GM19023 (cell line): ENCODE measurements around the gene TTLL1.
"Not testable (repeated sequence)": the region's sequence is repeated elsewhere in the genome, so short reads cannot be mapped to it uniquely, and the experiment has no call there.

ENCODE experiments used
- ATAC-seq: cut with Tn5 transposase; IDR thresholded peaks from one replicate; pipeline ENCODE4 v1.9.1; 2021; ENCODE audit warnings: mild to moderate bottlenecking, moderate library complexity; ENCODE audit not compliant: unreplicated experiment

TTLL1 gene

DNA sequence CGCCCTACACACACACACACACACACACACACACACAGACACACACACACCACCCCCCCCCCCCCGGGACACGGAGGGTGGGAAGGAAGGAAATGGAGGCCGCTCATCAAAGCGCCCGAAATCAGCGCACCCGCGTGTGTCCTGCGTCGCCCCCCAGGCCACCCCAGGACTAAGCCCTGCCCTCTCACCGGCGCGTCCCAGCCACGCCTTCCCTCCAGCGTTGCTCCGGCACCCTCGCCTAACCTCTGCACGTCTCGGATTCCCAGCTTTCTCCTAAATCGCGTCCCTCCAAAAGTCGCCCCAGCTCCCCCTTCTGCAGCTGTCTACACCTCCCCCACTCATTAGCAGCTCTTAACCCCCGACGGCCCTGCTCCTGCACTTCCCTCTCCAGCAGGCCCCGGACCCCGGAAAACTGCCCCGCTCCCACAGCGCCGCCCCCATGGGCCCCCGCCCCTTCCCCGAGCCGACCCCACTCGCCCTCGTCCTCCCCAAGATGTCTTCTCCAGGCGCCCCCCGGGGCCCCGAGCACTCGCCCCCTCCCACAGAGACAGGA is 74.8 kb downstream of the TTLL1 start:
- ATAC-seq, result no peak

DNA sequence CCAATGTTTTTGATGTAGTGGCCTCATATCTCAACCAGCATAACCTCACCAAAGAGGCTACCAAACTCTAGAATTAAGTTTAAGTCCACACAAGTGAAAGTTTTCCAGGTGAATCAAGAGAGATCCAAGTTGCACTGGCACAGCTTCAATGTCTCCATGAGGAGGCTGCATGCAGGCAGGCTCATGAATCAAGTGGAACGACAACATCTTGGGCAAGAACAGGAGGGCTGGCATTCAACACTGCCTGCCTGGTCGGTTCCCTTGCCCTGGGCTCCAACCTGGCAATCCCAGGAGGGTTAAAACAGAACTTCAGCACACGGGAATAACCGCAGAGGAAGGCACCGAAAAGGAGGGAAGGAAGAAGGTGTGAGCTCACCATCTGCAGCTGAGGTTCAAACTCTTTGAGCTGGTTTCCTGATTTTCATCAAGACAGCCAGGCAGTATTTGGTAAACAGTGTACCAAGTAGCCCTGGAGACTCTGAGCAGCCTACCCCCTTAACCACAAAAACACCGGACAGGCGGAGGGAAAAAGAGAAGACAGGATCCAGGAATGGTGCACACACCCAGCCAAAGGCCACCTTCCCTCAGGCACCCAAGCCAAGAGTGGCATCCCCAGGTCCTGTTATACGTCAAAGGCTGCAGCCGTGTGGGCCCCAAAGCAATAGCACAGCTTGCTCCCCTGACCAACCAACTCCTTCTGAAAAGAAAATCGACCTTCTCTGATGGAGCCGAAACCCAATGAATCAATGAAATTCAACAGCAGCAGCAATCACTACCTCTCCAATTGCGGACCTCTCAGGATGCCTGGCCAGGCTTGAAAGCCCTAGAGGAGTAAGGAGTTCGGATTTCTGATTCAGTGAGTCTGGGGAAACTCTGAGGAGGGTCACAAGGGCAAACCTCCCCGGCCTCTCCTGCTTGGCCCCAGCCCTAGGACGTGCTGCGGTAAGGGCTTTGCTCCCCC is 75.6 kb downstream of the TTLL1 start:
- ATAC-seq, result no peak

DNA sequence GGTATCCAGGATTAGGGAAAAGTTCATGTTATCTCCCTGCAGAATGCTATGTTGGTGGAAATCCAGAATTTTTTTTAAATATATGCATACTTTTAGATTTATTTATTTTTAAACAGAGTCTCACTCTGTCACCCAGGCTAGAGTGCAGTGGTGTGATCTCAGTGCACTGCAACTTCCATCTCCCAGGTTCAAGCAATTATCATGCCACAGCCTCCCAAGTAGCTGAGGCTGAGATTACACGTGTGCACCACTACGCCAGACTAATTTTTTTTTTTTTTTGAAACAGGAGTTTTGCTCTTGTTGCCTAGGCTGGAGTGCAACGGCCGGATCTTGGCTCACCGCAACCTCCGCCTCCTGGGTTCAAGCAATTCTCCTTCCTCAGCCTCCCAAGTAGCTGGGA is 76.8 kb downstream of the TTLL1 start:
- no peak for ATAC-seq

- ATAC-seq, result no peak
These were observed 78.1 kb downstream of the TTLL1 start for GRCh38 chr22:43011079-43011478.

DNA sequence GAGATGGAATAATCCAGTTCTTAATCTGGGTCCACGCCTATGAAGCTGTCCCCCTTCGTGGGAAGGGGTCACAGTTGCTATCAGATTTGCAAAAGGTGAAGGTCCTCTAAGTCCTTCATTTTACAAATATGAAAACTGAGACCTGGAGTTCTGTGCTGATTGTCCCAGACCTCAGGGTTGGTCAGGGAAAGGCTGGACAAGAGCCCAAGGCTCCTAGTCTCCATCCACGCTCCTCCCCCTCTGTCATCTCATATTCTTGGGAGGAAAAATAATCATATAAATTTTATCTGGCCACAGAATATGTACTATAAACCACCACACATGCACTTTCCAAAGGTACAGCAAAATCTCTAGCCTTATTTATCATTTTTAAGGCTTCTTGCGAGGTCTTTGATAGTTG is 79.7 kb downstream of the TTLL1 start:
- no peak for ATAC-seq

- ATAC-seq, result no peak
These were observed 80.3 kb downstream of the TTLL1 start for GRCh38 chr22:43008921-43009320.

DNA sequence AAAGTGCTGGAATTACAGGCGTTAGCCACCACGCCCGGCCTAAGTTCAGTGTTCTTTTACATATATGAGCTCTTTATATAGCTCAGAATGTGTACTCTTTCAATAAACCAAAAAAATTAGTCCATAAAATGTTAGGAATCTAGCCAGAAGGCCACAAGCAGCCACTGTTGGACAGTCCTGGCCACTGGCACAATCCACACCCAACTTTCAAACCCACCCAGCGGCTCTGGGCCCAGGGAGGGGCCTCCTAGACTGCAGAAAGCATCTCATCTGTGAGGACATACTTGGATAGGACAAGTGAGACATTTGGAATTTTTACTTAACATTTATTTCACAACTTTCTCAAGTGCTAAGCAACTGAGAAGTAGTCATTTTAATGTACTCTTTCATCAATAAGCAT is 80.7 kb downstream of the TTLL1 start:
- ATAC-seq, result no peak

GRCh38 chr22:43007519-43008102 is 81.6 kb downstream of the TTLL1 start:
- no peak for ATAC-seq

GRCh38 chr22:43006753-43007152 is 82.4 kb downstream of the TTLL1 start:
- ATAC-seq, result no peak

DNA sequence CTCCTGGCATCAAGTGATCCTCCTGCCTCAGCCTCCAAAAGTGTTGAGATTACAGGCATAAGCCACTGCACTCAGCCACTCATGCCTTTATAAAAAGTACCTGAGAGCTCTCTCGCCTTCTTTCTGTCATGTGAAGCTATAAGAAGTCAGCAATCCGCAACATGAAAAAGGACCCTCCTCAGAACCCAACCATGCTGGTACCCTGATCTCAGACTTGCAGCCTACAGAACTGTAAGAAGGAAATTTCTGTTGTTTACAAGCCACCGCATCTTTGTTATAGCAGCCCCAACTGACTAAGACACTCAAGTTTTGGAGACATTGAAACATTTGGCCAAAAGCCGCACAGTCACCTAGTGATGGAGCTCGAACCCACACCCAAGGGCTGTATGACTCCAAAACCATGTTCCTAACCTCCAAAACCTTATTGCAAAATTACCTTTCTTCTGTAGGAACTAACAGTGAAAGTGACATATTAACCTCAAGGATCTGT is 83.1 kb downstream of the TTLL1 start:
- no peak for ATAC-seq

DNA sequence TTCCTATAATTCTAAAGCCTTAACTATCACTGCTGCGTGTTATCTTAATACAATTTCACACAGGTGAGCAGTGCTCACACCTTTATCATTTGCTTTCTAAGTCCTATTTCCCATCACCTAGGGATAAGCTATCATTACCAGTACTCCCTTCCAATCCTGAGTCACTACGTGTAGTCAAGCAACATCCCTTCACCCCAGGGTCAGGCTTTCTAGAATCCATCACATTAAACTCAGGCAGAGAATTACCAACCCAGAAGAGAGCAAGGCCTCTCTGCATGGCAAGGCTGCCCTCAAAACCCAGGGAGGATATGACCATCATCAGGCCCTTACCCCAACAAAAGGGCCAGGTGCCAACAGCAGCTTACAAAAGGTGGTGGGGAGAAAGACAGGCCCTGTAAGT is 84.1 kb downstream of the TTLL1 start:
- no peak for ATAC-seq

- ATAC-seq, result no peak
These were observed 84.7 kb downstream of the TTLL1 start for GRCh38 chr22:43004362-43005035.

GRCh38 chr22:43002202-43002586 is 87.0 kb downstream of the TTLL1 start:
- ATAC-seq, result no peak

DNA sequence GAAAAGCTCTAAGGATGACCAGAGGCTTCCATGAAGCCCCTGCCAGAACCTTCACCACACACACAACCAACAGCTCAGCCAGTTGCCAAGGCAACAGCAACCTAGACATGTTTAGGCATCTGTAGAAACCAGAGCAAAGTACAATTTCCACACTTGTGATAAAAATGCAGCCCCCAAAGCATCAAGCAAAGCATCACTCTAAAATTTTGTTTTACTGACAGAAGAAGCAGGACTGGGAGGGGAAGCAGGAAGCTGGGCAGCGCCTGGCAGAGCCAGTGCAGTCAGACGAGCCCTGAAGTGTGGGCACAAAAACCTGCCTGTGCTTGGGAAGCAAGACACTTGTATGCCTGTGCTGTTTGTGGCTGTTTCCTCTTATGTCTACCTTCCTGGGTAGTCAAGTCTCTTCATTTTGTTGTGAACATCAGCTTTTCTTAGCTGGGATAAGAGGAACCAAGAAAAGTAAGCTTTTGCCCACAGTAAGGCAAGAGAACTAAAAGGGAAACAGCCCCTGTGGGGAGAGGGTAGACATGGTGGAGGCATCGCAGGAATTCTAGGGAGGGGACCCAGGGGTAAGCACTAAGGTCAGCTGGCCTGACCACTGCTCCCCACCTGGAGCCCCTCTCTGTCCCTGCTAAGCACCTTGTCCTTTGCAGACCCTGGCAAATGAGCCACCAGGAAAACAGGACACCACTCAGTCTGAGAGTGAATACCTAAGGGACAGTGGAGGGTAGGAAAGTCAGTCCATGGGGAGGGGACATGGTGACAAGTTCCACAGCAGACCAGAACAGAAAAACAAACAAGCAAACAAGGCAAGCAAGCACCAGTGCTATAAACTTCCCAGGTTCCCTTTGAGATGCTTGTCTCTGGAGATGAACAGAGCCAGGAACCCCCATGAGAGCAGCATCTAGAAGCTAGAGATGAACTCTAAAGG is 87.7 kb downstream of the TTLL1 start:
- ATAC-seq, result no peak

DNA sequence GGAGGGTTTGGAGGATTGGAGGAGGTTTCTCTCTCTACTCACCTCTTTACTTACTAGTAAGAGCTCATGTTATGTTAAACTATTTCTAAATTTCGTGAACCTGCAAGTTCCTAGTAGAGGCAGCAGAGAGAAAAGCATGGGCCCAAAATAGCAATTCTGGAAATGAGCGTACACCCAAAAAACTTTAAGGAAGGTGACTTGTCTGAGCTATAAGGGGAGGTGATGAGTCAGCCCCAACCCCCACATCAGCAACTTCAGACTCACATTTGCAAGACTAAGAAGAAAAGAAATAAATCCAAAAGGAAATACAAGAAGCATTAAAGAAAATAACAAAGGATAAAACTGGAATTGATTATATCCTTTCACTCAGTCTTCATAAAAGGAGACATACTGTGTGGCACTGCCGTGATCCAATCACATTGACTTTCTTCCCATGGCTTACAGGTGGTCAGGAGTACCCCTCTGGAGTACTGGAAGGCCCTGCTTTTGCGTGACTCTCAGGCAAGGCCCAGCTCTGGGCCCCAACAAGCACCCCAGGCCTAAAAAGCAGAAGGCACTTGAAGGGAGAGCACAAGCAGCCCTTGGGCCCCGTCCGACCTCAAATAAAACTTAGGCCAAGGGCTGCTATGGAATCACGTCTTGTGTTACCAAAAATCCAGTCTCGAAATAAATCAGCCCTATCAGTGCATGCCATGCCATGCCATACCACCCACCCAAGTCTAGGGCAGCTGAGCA is 88.6 kb downstream of the TTLL1 start:
- ATAC-seq, result no peak

GRCh38 chr22:42997582-42998090 is 91.6 kb downstream of the TTLL1 start:
- no peak for ATAC-seq

DNA sequence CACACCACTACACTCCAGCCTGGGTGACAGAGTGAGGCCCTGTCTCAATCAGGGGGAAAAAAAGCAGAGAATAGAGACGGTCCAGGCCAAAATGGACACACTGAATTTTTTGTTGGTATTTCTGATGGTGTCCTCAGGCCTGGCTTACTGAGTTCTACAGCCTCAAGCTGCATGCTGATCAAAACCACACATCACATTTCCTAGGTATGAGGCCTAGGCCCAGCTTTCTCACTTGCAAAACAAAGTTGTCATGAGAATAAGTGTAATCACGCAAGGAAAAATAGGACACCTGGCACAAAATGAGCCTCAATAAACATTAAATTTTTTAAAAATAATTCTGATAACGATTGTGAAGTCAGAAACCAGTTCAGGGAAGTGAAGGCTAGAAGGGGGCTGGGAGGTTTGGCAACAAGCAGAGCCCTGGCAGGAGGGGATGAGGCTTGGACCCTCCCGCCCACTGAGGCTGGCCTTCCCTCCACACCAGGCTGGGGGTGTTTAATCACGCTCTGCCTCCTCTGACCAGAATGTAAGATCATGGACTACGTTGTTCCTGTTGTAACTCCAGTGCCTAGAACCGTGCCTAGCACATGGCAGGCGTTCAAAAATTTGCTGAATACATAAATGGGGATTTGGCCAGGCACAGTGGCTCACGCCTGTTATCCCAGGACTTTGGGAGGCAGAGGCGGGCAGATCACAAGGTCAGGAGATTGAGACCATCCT is 92.4 kb downstream of the TTLL1 start:
- no peak for ATAC-seq

DNA sequence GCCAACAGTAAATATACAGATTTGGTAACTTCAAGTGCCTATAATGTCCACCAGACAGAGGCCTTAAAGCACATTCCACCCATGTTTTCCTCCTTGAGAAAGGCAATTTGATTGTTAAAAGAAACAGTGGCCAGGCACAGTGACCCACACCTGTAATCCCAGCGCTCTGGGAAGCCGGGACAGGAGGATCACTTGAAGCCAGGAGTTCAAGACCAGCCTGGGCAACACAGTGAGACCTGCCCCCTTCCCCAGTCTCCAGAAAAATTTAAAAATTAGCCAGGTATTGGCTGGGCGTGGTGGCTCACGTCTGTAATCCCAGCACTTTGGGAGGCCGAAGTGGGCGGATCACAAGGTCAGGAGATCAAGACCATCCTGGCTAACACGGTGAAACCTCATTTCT is 93.5 kb downstream of the TTLL1 start:
- not testable (repeated sequence) for ATAC-seq
